ENCODE measurements around the gene PRKAB1.

- no peak for TF ChIP-seq CTCF (conservative IDR thresholded peaks at IDR 0.05)
- TF ChIP-seq EZH2 (IDR thresholded peaks at IDR 0.05; ENCODE audit: low read depth), result no peak
Measured at GRCh38 chr12:119679081-119679480, 11.1 kb downstream of the PRKAB1 start.
